HG03139 (cell line): ENCODE results near the gene PDE1A.

Source experiments
- ATAC-seq: cut with Tn5 transposase; IDR thresholded peaks from one replicate; pipeline ENCODE4 v1.9.1; 2021; ENCODE audit not compliant: unreplicated experiment

Gene PDE1A

DNA sequence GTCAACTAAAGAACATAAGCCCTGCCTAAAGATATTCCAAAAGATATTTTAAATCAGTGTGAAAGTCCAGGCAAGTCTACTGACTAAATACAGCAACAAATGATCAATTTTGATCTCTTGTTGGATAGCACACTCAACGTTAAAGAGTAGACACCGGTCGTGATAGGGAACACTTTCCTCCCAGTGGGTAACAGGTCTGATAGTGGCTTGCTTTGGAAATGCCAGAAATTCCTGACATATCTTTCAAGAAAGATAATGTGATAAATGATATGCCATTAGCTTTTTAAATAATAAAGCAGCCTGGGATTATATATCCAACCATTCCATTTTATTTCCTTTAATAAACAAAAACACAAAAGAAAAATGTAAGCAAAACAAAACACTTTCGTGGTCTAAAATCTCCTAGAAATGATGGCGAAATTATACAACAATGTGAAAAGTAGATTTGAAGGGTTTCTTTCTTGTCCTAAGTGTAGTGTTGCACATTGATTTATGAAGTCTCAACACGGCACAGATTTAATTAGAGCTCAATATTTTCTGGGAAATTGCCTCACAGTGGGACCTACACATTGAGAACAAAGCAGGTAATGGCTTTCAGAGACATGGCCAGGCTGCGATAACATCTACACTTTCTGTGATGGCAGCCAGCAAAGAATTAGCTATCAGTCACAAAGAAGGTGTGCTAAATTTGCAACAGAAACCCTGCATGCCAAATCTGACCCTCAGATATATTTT, 282.6 kb downstream of the PDE1A start:
- no peak for ATAC-seq

- ATAC-seq: no peak
These were observed 284.8 kb downstream of the PDE1A start for GRCh38 chr2:182142062-182142461.

GRCh38 chr2:182134201-182134600, 292.6 kb downstream of the PDE1A start:
- no peak for ATAC-seq

DNA sequence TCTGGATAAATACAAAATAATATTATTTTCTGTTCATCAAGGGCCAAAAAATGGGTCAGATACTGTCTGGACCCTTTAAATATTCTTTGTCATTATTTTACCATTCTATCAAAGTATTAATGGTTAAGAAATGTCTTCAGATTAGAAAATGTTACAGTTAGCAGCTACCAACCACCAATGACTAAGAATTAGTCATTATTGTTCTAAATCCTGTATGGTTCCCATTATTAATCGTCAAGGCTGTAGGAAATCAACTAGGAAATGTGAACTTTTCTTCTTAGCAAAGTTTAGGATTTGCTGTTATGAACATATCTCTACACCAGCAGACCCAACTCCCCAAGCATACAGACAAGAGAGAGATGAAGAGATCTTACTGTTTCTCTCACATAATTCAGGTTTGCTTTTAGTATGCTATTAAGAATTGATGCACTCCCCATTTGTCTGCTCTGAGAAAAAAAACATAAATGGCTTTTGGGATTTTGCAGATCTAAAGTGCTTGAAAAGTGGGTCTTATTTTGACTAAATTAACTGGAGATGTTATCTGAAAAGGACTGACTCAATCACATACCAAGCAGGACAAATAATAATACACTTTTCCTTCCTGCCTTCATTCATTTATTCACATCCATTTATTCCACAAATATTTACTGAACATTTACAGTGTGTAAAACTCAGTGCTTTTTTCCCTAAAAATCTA, 293.5 kb downstream of the PDE1A start:
- no peak for ATAC-seq

DNA sequence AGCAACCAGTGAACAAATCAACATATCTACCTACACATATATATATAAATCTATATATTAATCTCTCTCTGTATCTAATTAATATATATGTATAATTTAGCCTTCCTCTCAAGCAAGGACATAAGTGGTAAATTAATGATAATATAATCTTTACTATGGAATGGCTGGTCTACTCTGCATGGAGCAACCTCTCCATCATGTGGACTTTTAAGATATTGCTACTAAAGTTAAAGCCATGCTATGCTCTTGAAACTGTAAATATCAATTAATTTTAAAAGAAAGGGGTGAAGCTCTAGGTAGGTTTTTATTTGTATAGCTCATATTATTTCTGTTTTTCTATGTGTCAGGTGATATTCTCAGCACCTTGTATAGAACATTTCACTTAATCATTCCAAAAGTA, 294.2 kb downstream of the PDE1A start:
- no peak for ATAC-seq

GRCh38 chr2:182128821-182129707, 297.8 kb downstream of the PDE1A start:
- ATAC-seq: no peak

DNA sequence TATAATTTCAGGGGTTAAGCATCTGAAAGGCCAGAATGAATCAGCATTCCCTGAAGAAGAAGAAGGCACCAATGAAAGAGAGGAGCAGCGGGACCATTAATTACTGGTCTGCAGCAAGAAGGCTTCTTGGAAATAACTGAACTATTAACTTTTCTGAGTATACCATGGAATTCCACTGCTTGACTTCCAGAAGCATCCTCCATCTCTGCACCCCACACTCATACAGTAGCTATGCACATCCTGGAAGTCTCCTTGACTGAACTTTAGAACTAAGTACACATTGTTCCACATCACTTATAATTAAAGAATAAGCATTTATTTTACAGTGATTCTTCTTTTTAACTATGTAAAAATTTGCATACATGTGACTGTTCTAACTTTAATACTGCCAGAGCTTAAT, 309.6 kb downstream of the PDE1A start:
- no peak for ATAC-seq

DNA sequence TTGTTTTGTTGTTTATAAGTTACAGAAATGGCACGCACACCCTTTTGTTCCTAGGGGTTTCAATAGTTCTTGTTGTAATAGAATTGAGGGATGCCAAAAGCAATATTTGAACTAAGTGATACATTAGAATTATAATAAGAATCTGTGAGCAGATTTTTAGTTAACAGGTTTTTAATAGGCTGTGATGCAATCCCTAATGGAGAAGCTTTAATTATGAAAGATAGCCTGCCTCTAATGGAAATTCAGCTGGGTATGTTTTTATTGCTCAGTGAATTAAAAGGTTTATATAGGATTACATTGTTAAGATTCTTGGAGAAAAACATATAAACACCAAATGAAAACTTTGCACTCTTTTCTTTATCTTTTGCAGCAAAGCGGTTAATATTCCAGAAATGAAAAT, 310.1 kb downstream of the PDE1A start:
- no peak for ATAC-seq

DNA sequence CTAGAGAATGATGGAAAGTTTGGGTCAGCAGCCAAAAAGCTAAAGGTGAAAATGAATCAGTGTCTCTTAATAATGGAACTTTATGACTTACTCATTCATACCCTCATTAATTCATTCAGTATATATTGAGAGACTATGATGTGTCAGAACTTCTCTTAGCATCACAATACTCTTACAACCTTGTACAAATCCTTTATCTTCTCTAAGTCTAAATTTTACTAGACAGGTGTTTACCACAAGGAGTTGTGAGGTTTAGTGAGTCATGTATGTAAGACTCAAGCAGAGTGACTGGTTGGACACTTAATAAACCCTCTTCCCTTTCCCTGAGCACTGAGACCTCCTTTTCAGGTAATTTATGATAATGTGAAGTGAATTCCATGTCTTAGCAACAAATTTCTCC, 311.6 kb downstream of the PDE1A start:
- ATAC-seq: no peak

GRCh38 chr2:182113334-182113733, 313.5 kb downstream of the PDE1A start:
- ATAC-seq: no peak

GRCh38 chr2:182110347-182110746, 316.5 kb downstream of the PDE1A start:
- ATAC-seq: no peak

- no peak for ATAC-seq
These were observed 323.3 kb downstream of the PDE1A start for GRCh38 chr2:182103526-182103925.

DNA sequence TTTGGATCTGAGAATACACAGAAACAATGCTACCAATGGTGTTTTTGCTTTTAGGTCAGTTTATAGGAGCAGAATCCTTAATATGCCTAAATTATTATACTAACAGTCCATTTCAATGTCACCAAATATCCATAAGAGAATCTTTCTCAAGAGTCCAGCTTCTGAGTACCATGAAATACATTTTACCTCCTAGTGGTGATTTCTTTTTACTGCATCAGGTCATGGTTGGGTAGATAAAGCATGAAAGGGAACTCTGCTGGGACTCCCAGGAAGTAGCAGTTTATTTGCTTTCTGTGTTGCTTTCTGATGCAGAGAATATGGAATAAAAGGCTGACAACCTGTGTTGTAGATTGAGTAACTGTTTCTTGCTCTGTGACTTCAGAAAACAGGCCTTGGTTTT, 325.6 kb downstream of the PDE1A start:
- ATAC-seq: no peak

- ATAC-seq: no peak
These were observed 328.2 kb downstream of the PDE1A start for GRCh38 chr2:182098648-182099047.

DNA sequence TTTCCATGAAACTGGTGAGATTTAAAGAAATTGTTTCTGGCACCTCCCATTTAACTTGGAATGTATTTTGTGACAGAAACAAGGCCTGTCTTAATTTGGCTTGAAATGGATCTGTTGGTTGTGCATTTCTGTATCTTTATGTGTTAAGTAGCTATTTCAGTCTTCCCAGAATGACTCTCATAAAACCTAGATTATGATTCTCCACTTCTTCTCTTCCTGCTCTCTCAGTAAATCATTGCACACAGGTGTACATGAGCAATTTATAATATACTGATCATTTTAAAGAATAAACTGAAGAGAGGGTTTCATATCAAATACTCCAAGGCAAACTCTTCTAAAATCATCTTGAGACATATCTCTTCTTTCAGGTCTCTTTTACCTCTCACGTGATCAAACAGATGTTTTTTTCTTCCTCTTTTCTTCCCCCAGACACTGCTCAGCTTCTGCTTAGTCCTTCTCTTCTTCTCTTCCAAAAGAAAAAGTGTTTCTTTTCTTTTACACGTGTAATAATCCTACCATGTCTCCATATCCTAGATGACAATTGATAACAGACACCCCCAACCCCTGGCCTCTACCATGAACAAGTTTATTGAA, 329.2 kb downstream of the PDE1A start:
- no peak for ATAC-seq

DNA sequence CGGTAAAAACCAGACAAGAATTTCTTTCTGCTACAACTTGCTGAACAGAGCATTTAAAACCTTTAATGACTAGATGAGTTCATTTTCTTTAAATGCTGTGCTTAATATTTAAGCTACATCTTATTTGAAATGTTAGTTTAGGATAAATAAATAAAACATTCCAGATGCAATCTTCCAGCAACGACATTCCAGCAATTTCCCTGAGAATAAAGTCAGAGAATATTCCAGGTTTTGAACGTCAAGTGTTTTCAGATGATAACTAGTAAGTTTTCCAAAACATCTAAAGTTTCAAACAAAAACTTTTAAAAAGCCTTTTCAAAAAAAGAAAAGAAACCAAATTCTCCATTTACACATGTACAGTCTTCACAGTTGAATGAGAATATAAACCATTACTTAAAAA, 336.4 kb downstream of the PDE1A start:
- no peak for ATAC-seq
